Ovary (tissue), 9 donors: ENCODE results near the gene EIF4E1B. TPM values are rescaled to one million over a fixed set of nuclear protein-coding genes. Genes with fewer than 3 reads are reported as not detected.

ENCODE experiments used
- DNase-seq, 5 donors: peaks; one replicate each; pipeline ENCODE4 v3.0.0-alpha.2; 2019 to 2020
- H3K27ac ChIP-seq, 2 donors: fragments of 200-600 bp; one replicate each; pipeline versions ENCODE4 v1.5.1 to v1.8.0; 2019 to 2022
- H3K27me3 ChIP-seq: fragments of 200-600 bp; one replicate; pipeline ENCODE4 v1.8.0; 2022
- H3K36me3 ChIP-seq: fragments of 200-600 bp; sonication (generic); one replicate; pipeline ENCODE4 v1.5.1; 2019
- H3K4me1 ChIP-seq: one replicate; pipeline ENCODE4 v1.8.1; 2013; ENCODE audit warnings: mild to moderate bottlenecking, moderate library complexity; ENCODE audit not compliant: insufficient read depth
- H3K4me3 ChIP-seq: fragments of 200-600 bp; sonication (generic); one replicate; pipeline ENCODE4 v1.5.1; 2017
- H3K9me3 ChIP-seq, 2 donors: fragments of 200-600 bp in 1 of 2; sonication (generic) in 1 of 2; one replicate each; pipeline versions ENCODE4 v1.5.1 to v1.8.1; 2013 to 2019; ENCODE audit warnings: mild to moderate bottlenecking in 1 of 2, moderate library complexity in 1 of 2
- EP300 ChIP-seq: sonication (generic); formaldehyde crosslinking; IDR thresholded peaks from one replicate; pipeline ENCODE4 v1.6.1; 2017; ENCODE audit warnings: antibody characterized with exemption
- POLR2A ChIP-seq: fragments of 450-650 bp; IDR thresholded peaks from one replicate; pipeline ENCODE4 v1.6.1; 2017; ENCODE audit warnings: antibody characterized with exemption, mild to moderate bottlenecking, moderate library complexity
- WGBS, 3 donors: extraction: QIAGEN DNeasy Blood & Tissue Kit in 1 of 3; methylation state at CpG; one replicate each; pipeline versions ENCODE4 v1.1.5 to v1.1.7; 2013 to 2017; 5-methylcytosine and 5-hydroxymethylcytosine counted together
- intact Hi-C, 4 donors: fragments of 100-400 bp; cut with DNase I; formaldehyde crosslinking; loops; one replicate each; pipeline versions ENCODE4 v1.11.0 to v1.15.1; 2022 to 2023
- polyA plus RNA-seq, 2 donors: library from polyadenylated mRNA; stranded (reverse); fragments of 200-250 nt in 1 of 2; fragments of 350-450 nt in 1 of 2; fragmentation: Illumina TruSeq in 1 of 2; extraction: RNeasy Lipid Tissue Mini Kit (QIAGEN cat#74804) in 1 of 2; gene quantifications; one replicate each; pipeline ENCODE4 v1.2.3, GENCODE V29; 2013 to 2014
- total RNA-seq, 7 donors: library from RNA; depleted of rRNA in 2 of 7; stranded (reverse); fragments of >200 nt in 2 of 7; fragmentation: NEBNext Ultra II Directional in 3 of 7; extraction: Animal tissue kit (Norgen Biotek cat#: 25700) in 3 of 7; gene quantifications; one replicate each; pipeline versions ENCODE4 v1.1.0 to v1.2.4, GENCODE V29; 2016 to 2023
- TF ChIP-seq, protein P1 (sequence below), 3 donors: fragments of 450-650 bp in 2 of 3; fragments of 200-600 bp in 1 of 3; IDR thresholded peaks; one replicate each; pipeline versions ENCODE4 v1.5.1 to v1.8.0; 2016 to 2022; ENCODE audit warnings: antibody characterized with exemption in 3 of 3, mild to moderate bottlenecking in 1 of 3
- donor health status: DM: no; HTN: no; CAD: no; lungs with moderate emphysema.
- donor health status: DM: no; HTN: no; CAD: no.
- donor health status: Bipolar disorder and iron deficiency.
- donor health status: DM: yes; HTN: yes; CAD: no.
- donor health status: DM: no; HTN: no; CAD: no.
- donor health status: DM: yes; HTN: yes; CAD: no.

Gene EIF4E1B
- total and polyA plus RNA-seq, 9 donors, result 0.61 TPM; not detected in 8

DNA sequence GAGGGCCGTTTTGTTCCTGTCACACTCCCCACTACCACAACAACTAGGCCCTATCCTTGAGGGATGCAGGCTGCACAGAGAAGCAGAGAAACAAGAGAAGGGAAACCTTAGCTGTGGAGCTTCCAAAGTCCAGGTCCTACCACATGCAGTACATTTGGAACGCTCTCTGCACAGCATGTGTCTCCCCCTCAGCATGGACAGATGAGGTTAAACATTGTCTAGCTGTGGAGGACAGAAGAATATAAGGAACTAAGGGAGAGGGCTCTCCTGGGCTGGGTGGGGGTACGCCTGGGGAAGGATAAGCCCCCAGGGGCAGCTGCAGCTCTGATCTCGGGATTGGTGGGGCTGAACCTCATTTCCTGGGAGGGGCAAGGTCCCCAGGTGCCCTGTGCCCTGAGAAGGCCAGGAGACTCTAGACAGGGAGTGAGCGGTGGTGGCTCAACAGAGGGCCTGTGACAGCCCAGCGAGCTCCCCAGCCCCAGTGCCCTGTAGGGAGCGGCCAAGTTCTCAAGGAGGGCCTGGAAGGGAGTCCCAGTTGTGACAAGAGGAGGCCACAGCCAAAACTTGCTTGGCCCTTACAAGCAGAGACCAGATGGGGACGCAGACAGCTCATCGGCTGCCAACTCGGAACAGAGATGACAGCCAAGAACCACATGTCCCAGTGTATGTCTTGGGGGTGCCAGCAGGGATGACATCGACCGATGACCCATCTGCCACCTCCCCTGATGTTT lies 46.9 kb downstream of the EIF4E1B start:
- TF ChIP-seq EP300, result no peak
- TF ChIP-seq POLR2A, result no peak
- TF ChIP-seq, protein P1, sequence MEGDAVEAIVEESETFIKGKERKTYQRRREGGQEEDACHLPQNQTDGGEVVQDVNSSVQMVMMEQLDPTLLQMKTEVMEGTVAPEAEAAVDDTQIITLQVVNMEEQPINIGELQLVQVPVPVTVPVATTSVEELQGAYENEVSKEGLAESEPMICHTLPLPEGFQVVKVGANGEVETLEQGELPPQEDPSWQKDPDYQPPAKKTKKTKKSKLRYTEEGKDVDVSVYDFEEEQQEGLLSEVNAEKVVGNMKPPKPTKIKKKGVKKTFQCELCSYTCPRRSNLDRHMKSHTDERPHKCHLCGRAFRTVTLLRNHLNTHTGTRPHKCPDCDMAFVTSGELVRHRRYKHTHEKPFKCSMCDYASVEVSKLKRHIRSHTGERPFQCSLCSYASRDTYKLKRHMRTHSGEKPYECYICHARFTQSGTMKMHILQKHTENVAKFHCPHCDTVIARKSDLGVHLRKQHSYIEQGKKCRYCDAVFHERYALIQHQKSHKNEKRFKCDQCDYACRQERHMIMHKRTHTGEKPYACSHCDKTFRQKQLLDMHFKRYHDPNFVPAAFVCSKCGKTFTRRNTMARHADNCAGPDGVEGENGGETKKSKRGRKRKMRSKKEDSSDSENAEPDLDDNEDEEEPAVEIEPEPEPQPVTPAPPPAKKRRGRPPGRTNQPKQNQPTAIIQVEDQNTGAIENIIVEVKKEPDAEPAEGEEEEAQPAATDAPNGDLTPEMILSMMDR (IDR thresholded peaks at IDR 0.05), result no peak
- no peaks in the 10 kb centered on the region for H3K4me1 ChIP-seq
- intact Hi-C loops, result no loop called here
- H3K36me3 ChIP-seq, result no peaks in the 10 kb centered on the region
- H3K27ac ChIP-seq, result no peak overlapping the region
- no peaks in the 10 kb centered on the region for H3K9me3 ChIP-seq
- no peak overlapping the region for H3K4me3 ChIP-seq
- DNase-seq, result no peak
- no peaks in the 10 kb centered on the region for H3K27me3 ChIP-seq
- 81 to 88% (median 85%) methylated on average over 12 of the region's 12 CpGs for WGBS, 3 donors

DNA sequence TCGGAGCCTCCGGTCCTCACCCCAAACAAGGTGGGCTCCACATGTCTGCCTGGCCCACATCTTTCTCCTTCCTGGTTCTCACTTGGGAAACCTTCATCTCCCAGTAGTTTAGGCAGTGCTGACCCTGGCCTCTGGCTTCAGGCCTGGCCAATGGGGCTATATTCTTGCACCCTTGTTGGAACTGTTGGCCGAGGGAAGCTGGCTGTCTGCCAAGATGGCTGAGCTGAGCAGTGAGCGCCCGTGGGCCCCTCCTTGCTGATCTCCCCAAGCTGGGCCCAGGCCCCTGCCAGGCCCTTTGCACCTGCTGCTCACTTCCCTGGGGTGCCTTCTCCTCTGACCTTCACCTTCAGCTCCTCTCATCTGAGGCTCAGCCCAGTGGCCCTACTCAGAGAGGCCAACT lies 48.1 kb downstream of the EIF4E1B start:
- intact Hi-C loops, result no loop called here
- WGBS, 3 donors, result 54 to 58% (median 57%) methylated on average over 5 of the region's 5 CpGs
- no peaks in the 10 kb centered on the region for H3K27me3 ChIP-seq

DNA sequence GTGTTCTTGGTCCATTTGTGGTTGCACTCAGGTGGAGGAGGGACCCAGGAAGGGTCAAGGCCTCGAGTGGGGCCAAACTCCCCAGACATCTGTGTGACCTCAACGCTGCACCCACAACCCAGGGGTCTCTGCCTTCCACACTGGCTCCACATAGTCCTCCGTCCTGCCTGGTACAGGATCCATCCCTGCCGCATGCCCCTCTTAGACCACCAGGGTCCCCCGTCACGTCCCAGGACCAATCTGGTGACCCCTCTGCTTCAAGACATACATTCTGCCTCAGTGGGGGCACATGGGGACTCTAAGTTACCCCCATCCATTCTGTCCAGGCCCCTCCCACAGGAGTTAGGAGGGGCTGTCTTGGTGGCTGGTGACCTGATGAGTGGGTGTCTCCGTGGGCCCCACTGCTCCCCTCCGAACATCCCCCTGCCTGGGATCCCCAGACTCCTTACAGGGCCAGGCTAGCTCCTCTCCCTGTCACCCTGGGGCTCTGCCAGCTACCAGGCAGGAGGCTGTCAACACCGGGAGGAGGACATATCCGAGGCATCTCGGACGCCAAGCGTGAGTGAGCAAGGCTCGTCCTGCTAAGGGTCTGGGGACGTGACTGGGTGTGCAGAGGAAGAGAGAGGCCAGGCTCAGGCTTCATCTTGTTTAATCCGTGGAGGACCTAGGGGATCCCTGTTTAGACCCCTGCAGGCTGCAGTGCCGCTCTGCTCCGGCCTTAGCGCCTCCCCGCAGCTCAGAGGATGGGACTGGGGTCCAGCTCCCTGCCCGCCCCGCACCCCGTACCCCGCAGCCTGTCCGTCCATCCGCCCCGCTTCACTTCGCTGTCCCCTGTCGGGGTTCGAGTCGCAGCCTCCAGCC lies 49.1 kb downstream of the EIF4E1B start:
- Histone ChIP-seq H3K4me3 (no peak overlapping the region), H3K27me3 (no peaks in the 10 kb centered on the region), H3K27ac (no peak overlapping the region), H3K4me1 (no peaks in the 10 kb centered on the region), H3K36me3 (no peaks in the 10 kb centered on the region), H3K9me3 (no peaks in the 10 kb centered on the region)
- no peak for DNase-seq
- intact Hi-C loops, result no loop called here
- TF ChIP-seq POLR2A (no peak), EP300 (no peak)
- TF ChIP-seq, protein P1 (IDR thresholded peaks at IDR 0.05), result no peak
- 20 to 39% (median 34%) methylated on average over 17 to 31 of the region's 31 CpGs for WGBS, 3 donors

More for the DNA sequence above, 48.1 kb downstream of the EIF4E1B start:
- H3K27ac ChIP-seq, result no peak overlapping the region
- no peak overlapping the region for H3K4me3 ChIP-seq
- no peaks in the 10 kb centered on the region for H3K4me1 ChIP-seq
- TF ChIP-seq POLR2A, result no peak
- TF ChIP-seq EP300, result no peak
- TF ChIP-seq, protein P1 (IDR thresholded peaks at IDR 0.05), result no peak
- no peaks in the 10 kb centered on the region for H3K9me3 ChIP-seq
- no peak for DNase-seq
- H3K36me3 ChIP-seq, result no peaks in the 10 kb centered on the region

DNA sequence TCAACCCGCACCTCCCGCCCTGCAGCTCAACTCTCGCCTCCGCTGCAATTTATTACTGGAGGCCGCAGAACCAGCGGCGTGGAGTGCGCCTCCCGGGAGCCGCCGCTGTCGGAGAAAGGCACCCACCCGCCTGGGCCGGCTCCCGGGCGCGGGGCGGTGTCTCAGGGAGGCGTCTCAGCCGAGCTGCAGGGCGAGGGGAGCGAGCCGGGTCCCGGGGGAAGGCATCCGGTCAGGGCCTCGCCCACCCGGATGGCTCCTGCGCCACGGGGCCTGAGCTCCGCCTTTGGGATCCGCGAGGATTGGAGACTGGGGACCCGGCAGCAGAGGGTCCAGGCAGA lies 49.7 kb downstream of the EIF4E1B start:
- H3K27ac ChIP-seq, result no peak overlapping the region
- H3K36me3 ChIP-seq, result no peaks in the 10 kb centered on the region
- H3K4me1 ChIP-seq, result no peaks in the 10 kb centered on the region
- H3K4me3 ChIP-seq, result no peak overlapping the region
- 2 to 4% (median 3%) methylated on average over 14 to 32 of the region's 33 CpGs for WGBS, 3 donors
- no peak for TF ChIP-seq EP300
- TF ChIP-seq, protein P1 (IDR thresholded peaks at IDR 0.05), result no peak
- no peak for TF ChIP-seq POLR2A
- DNase-seq, result no peak
- intact Hi-C loops, result no loop called here
- H3K27me3 ChIP-seq, result no peaks in the 10 kb centered on the region
- H3K9me3 ChIP-seq, result no peaks in the 10 kb centered on the region
